ENCODE results near the gene PAX7.

GRCh38 chr1:18666317-18666920 lies 35.8 kb downstream of the PAX7 start:
- TF ChIP-seq, protein P1, sequence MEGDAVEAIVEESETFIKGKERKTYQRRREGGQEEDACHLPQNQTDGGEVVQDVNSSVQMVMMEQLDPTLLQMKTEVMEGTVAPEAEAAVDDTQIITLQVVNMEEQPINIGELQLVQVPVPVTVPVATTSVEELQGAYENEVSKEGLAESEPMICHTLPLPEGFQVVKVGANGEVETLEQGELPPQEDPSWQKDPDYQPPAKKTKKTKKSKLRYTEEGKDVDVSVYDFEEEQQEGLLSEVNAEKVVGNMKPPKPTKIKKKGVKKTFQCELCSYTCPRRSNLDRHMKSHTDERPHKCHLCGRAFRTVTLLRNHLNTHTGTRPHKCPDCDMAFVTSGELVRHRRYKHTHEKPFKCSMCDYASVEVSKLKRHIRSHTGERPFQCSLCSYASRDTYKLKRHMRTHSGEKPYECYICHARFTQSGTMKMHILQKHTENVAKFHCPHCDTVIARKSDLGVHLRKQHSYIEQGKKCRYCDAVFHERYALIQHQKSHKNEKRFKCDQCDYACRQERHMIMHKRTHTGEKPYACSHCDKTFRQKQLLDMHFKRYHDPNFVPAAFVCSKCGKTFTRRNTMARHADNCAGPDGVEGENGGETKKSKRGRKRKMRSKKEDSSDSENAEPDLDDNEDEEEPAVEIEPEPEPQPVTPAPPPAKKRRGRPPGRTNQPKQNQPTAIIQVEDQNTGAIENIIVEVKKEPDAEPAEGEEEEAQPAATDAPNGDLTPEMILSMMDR (IDR thresholded peaks at IDR 0.05) = no peak
- TF ChIP-seq POLR2A (IDR thresholded peaks at IDR 0.05) (no peak), POLR2AphosphoS5 (IDR thresholded peaks at IDR 0.05) (no peak), EP300 (IDR thresholded peaks at IDR 0.05) (no peak)
